HCT116 (cell line): Measurements from ENCODE around the gene RBM20. TPM values are rescaled to one million over a fixed set of nuclear protein-coding genes. Genes with fewer than 3 reads are reported as not detected.

Experiments used
- ATAC-seq: fragments of 200-7000 bp; cut with Tn5 transposase; 2 replicates; pipeline ENCODE4 v1.9.1; 2020; ENCODE audit warnings: mild to moderate bottlenecking, moderate library complexity
- BruUV-seq: library from RNA; stranded (reverse); fragments of 400-500 nt; replicated peaks from 2 replicates; lab custom pipeline; 2021; lab: Mats Ljungman, UMichigan
- CTCF ChIA-PET: fragments of 300-600 bp; sonication (Branson Sonifier 250); formaldehyde crosslinking; loops from one replicate; lab custom pipeline; 2021; ENCODE audit warnings: antibody characterized with exemption; lab: Charles Lee
- POLR2A ChIA-PET: fragments of 300-600, 350-600 bp; sonication (Branson Sonifier 250); formaldehyde crosslinking; loops from one replicate; lab custom pipeline; 2021; ENCODE audit warnings: antibody characterized with exemption; lab: Charles Lee
- RAD21 ChIA-PET, 2 experiments: fragments of 300-600 bp; sonication (Branson Sonifier 250); formaldehyde crosslinking; loops; one replicate each; lab custom pipeline; 2023; ENCODE audit warnings: low total read pairs in 2 of 2; ENCODE audit not compliant: uncharacterized antibody in 2 of 2, unreplicated experiment in 2 of 2, low non-redundant PET in 1 of 2; lab: Charles Lee
- DNase-seq: peaks from one replicate; pipeline ENCODE4 v3.0.0-alpha.2; 2010; ENCODE audit warnings: low read depth, low spot score
- H2AFZ ChIP-seq: fragments of 200-600 bp; shearing (Covaris generic), sonication (generic); 2 replicates; pipeline ENCODE4 v1.6.1; 2017; ENCODE audit warnings: low read depth, mixed run types, mixed read lengths, antibody characterized with exemption, low read length; ENCODE audit not compliant: poor library complexity, severe bottlenecking
- H3K27ac ChIP-seq: 2 replicates; pipeline ENCODE4 v1.5.1; 2012; ENCODE audit warnings: low read depth, low read length
- H3K27me3 ChIP-seq: fragments of 200-600 bp; sonication (generic); 2 replicates; pipeline ENCODE4 v1.6.1; 2016; ENCODE audit warnings: mixed run types, low read length, mixed read lengths; ENCODE audit not compliant: insufficient read depth
- H3K36me3 ChIP-seq, 2 experiments: fragments of 200-500 bp in 1 of 2; fragments of 200-600 bp in 1 of 2; sonication (Bioruptor generic) in 1 of 2; sonication (generic) in 1 of 2; 2 replicates each; pipeline versions ENCODE4 v1.5.1 to v1.6.1; 2014 to 2016; ENCODE audit warnings: low read length in 2 of 2, inconsistent platforms in 1 of 2, mixed read lengths in 1 of 2, mixed run types in 1 of 2; ENCODE audit not compliant: insufficient read depth in 2 of 2, control insufficient read depth in 1 of 2
- H3K4me1 ChIP-seq, 2 experiments: fragments of 200-600 bp in 1 of 2; sonication (generic) in 1 of 2; 2 replicates each; pipeline versions ENCODE4 v1.5.1 to v1.6.1; 2012 to 2017; ENCODE audit warnings: low read length in 2 of 2, inconsistent platforms in 1 of 2, mild to moderate bottlenecking in 1 of 2, mixed read lengths in 1 of 2, mixed run types in 1 of 2, moderate library complexity in 1 of 2; ENCODE audit not compliant: insufficient read depth in 2 of 2, control insufficient read depth in 1 of 2
- H3K4me2 ChIP-seq: fragments of 200-600 bp; sonication (generic); 2 replicates; pipeline ENCODE4 v1.6.1; 2017; ENCODE audit warnings: mixed run types, low read length, mixed read lengths
- H3K4me3 ChIP-seq, 2 experiments: fragments of 200-600 bp in 1 of 2; sonication (generic) in 1 of 2; replicated peaks in 1 of 2; 2 replicates each; pipeline ENCODE4 v1.5.1; 2011 to 2016; ENCODE audit warnings: low read length in 2 of 2, control low read depth in 1 of 2, low read depth in 1 of 2, mild to moderate bottlenecking in 1 of 2, mixed read lengths in 1 of 2, mixed run types in 1 of 2
- H3K79me2 ChIP-seq: fragments of 200-600 bp; sonication (generic); 2 replicates; pipeline ENCODE4 v1.6.1; 2017; ENCODE audit warnings: mild to moderate bottlenecking, mixed run types, low read length, moderate library complexity, mixed read lengths; ENCODE audit not compliant: insufficient read depth
- H3K9ac ChIP-seq: fragments of 200-600 bp; sonication (generic); 2 replicates; pipeline ENCODE4 v1.6.1; 2016; ENCODE audit warnings: low read length, mixed read lengths
- H3K9me2 ChIP-seq: fragments of 200-600 bp; sonication (generic), shearing (Covaris generic); 2 replicates; pipeline ENCODE4 v1.6.1; 2017; ENCODE audit warnings: mixed run types, mild to moderate bottlenecking, moderate library complexity; ENCODE audit not compliant: insufficient read depth
- H3K9me3 ChIP-seq, 2 experiments: fragments of 200-500 bp in 1 of 2; fragments of 200-600 bp in 1 of 2; sonication (Bioruptor generic) in 1 of 2; sonication (generic) in 1 of 2; 2 replicates each; pipeline ENCODE4 v1.6.1; 2014 to 2017; ENCODE audit warnings: low read length in 2 of 2, mixed read lengths in 2 of 2, inconsistent platforms in 1 of 2, low read depth in 1 of 2, mild to moderate bottlenecking in 1 of 2, mixed run types in 1 of 2, moderate library complexity in 1 of 2; ENCODE audit not compliant: control insufficient read depth in 1 of 2, insufficient read depth in 1 of 2
- H4K20me1 ChIP-seq: fragments of 200-600 bp; sonication (generic), shearing (Covaris generic); 2 replicates; pipeline ENCODE4 v1.6.1; 2017; ENCODE audit warnings: mixed run types, mild to moderate bottlenecking, moderate library complexity; ENCODE audit not compliant: insufficient read depth
- ATF3 ChIP-seq: IDR thresholded peaks from 2 replicates; pipeline ENCODE4 v1.6.1; 2012
- CBX3 ChIP-seq: IDR thresholded peaks from 2 replicates; pipeline ENCODE4 v1.6.1; 2012; ENCODE audit warnings: low read depth
- CEBPB ChIP-seq: IDR thresholded peaks from 2 replicates; pipeline ENCODE4 v1.6.1; 2012; ENCODE audit warnings: low read depth
- CTCF ChIP-seq, 3 experiments: fragments of 200-600 bp in 1 of 3; sonication (generic) in 1 of 3; IDR thresholded peaks in 2 of 3; conservative IDR thresholded peaks in 1 of 3; 2 replicates each; pipeline ENCODE4 v1.5.1; 2012 to 2017; ENCODE audit warnings: low read depth in 2 of 3, low read length in 2 of 3, antibody characterized with exemption in 1 of 3, borderline replicate concordance in 1 of 3, control low read depth in 1 of 3, mild to moderate bottlenecking in 1 of 3, mixed read lengths in 1 of 3, mixed run types in 1 of 3, moderate library complexity in 1 of 3; ENCODE audit not compliant: insufficient read depth in 1 of 3
- EGR1 ChIP-seq: IDR thresholded peaks from 2 replicates; pipeline ENCODE4 v1.6.1; 2012; ENCODE audit warnings: low read depth
- ELF1 ChIP-seq: IDR thresholded peaks from 2 replicates; pipeline ENCODE4 v1.6.1; 2012; ENCODE audit warnings: low read depth, borderline replicate concordance
- EZH2 ChIP-seq: fragments of 200-600 bp; sonication (generic); IDR thresholded peaks from 2 replicates; pipeline ENCODE4 v1.6.1; 2017; ENCODE audit warnings: antibody characterized with exemption, mixed run types
- EZH2phosphoT487 ChIP-seq: fragments of 200-600 bp; IDR thresholded peaks from 2 replicates; pipeline ENCODE4 v1.6.1; 2018; ENCODE audit warnings: antibody characterized with exemption, borderline replicate concordance
- JUND ChIP-seq: IDR thresholded peaks from 2 replicates; pipeline ENCODE4 v1.6.1; 2012
- MAX ChIP-seq: IDR thresholded peaks from 2 replicates; pipeline ENCODE4 v1.6.1; 2012
- POLR2A ChIP-seq: IDR thresholded peaks from 2 replicates; pipeline ENCODE4 v1.7.0; 2011; ENCODE audit warnings: borderline replicate concordance; ENCODE audit not compliant: insufficient read depth, insufficient read length; ENCODE audit errors: extremely low read depth
- POLR2AphosphoS5 ChIP-seq: IDR thresholded peaks from 2 replicates; pipeline ENCODE4 v1.6.1; 2011; ENCODE audit warnings: mild to moderate bottlenecking, low read depth, low read length, moderate library complexity
- REST ChIP-seq: IDR thresholded peaks from 2 replicates; pipeline ENCODE4 v1.6.1; 2012; ENCODE audit warnings: low read depth
- SIN3A ChIP-seq: IDR thresholded peaks from 2 replicates; pipeline ENCODE4 v1.6.1; 2012; ENCODE audit warnings: low read depth
- SP1 ChIP-seq: IDR thresholded peaks from 2 replicates; pipeline ENCODE4 v1.6.1; 2012; ENCODE audit warnings: low read depth
- TCF7L2 ChIP-seq: IDR thresholded peaks from 2 replicates; pipeline ENCODE4 v1.7.0; 2011; ENCODE audit warnings: borderline replicate concordance, inconsistent platforms; ENCODE audit not compliant: insufficient read depth, insufficient read length; ENCODE audit errors: extremely low read depth
- YY1 ChIP-seq: IDR thresholded peaks from 2 replicates; pipeline ENCODE4 v1.6.1; 2011; ENCODE audit warnings: low read length, low read depth, moderate library complexity, mild to moderate bottlenecking; ENCODE audit not compliant: insufficient replicate concordance; ENCODE audit errors: extremely low read depth
- ZBTB33 ChIP-seq: IDR thresholded peaks from 2 replicates; pipeline ENCODE4 v1.6.1; 2011; ENCODE audit warnings: mild to moderate bottlenecking, low read length, moderate library complexity; ENCODE audit not compliant: insufficient replicate concordance; ENCODE audit errors: extremely low read depth
- ZFX ChIP-seq: fragments of 450-650 bp; IDR thresholded peaks from 2 replicates; pipeline ENCODE4 v1.6.1; 2017
- ZNF274 ChIP-seq: fragments of 200-500 bp; sonication (Bioruptor generic); IDR thresholded peaks from 2 replicates; pipeline ENCODE4 v1.6.1; 2014; ENCODE audit warnings: mild to moderate bottlenecking, low read depth, low read length, inconsistent platforms
- intact Hi-C: fragments of 100-400 bp; cut with micrococcal nuclease; formaldehyde crosslinking; loops from 2 replicates; pipeline ENCODE4 v1.10.0; 2022
- total RNA-seq: library from RNA; stranded (reverse); gene quantifications from one replicate; pipeline ENCODE4 v1.2.1, GENCODE V29; 2021; ENCODE audit not compliant: unreplicated experiment

The RBM20 gene
- total RNA-seq, 1 experiment from 2014 or later: 2.0 TPM

GRCh38 chr10:110786172-110786571, 142.0 kb downstream of the RBM20 start:
- intact Hi-C loops: no loop called here
- Histone ChIP-seq H3K4me1 (no peaks in the 10 kb centered on the region), H3K79me2 (no peaks in the 10 kb centered on the region), H3K36me3 (no peaks in the 10 kb centered on the region), H3K9me3 (no peaks in the 10 kb centered on the region), H4K20me1 (no peaks in the 10 kb centered on the region), H3K4me2 (no peak overlapping the region), H3K9ac (no peak overlapping the region), H3K9me2 (no peaks in the 10 kb centered on the region), H3K27me3 (no peaks in the 10 kb centered on the region), H3K4me3 (no peak overlapping the region), H2AFZ (no peak overlapping the region), H3K27ac (no peak overlapping the region)
- ATAC-seq: no peak
- no peak for DNase-seq
- no TSS peak for BruUV-seq
- TF ChIP-seq CTCF (IDR thresholded peaks at IDR 0.05 in 2 of 3, conservative IDR thresholded peaks at IDR 0.05 in 1 of 3; ENCODE audit: borderline replicate concordance in 1 of 3, insufficient read depth in 1 of 3, low read depth in 2 of 3, low read length in 2 of 3) (no peak), ZFX (no peak), MAX (no peak), JUND (no peak), REST (no peak), CBX3 (no peak), POLR2AphosphoS5 (no peak), CEBPB (no peak), EGR1 (no peak), POLR2A (no peak), SIN3A (no peak), ELF1 (no peak), ZBTB33 (no peak), YY1 (no peak), EZH2phosphoT487 (no peak), ATF3 (no peak), EZH2 (no peak), ZNF274 (no peak), TCF7L2 (no peak), SP1 (no peak)
- POLR2A ChIA-PET: interaction anchor here (1.2 kb wide), 1 partner anchor 133 kb away, joined by 6 read pairs; the partner anchor contains the start of genes BBIP1 and SHOC2
- RAD21 ChIA-PET: no interaction called here
- CTCF ChIA-PET: no interaction called here
